ENCODE measurements around the gene ARID5B.

DNA sequence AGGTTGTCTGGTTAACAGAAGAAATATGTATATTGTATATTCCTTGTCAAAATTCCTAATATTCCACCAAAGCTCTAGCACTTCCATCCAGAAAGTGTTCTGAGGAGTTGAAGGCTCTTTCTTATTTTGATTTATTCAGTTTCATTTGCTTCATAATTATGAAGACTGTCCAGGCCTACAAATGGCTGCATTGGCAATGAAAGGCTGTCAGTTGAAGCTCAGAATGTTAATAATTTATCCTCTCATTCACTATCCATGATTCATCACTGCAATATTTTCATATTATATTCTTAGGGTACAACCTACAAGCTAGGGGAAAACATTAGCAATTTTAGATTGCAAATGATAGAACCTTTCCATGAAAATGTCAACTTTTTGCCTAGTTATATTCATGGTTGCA lies 57.3 kb downstream of the ARID5B start:
- TF ChIP-seq CTCF (IDR thresholded peaks at IDR 0.05; ENCODE audit: poor library complexity, severe bottlenecking): no peak
- TF ChIP-seq EZH2 (IDR thresholded peaks at IDR 0.05; ENCODE audit: borderline replicate concordance, insufficient read depth, low read length, poor library complexity, severe bottlenecking): no peak

All from neural cell (in vitro differentiated cells).